ENCODE results near the gene GYS2.
"Not testable (repeated sequence)": the region's sequence is repeated elsewhere in the genome, so short reads cannot be mapped to it uniquely, and the experiment has no call there.

Gene GYS2

GRCh38 chr12:21604245-21605101 lies at the start of gene GYS2:
TSS of gene GYS2 (minus strand) at chr12:21604847. CDS start at chr12:21604592, 255 bp downstream.
- no peaks in the 10 kb centered on the region for H3K9me3 Mint-ChIP-seq
- H3K4me3 Mint-ChIP-seq: no peak within 1 kb of the TSS
- no peaks in the 10 kb centered on the region for H3K4me1 Mint-ChIP-seq (ENCODE audit: low read depth)
- no peaks in the 10 kb centered on the region for H3K36me3 Mint-ChIP-seq (ENCODE audit: low read depth)
- H3K27me3 Mint-ChIP-seq (ENCODE audit: low read depth): peaks cover 12% of the 10 kb centered on the region
- no peak within 1 kb of the TSS for H3K27ac Mint-ChIP-seq

- H3K27ac Mint-ChIP-seq: no peak overlapping the region
- peaks cover 66% of the 10 kb centered on the region for H3K4me1 Mint-ChIP-seq (ENCODE audit: low read depth)
- no peak overlapping the region for H3K4me3 Mint-ChIP-seq
- H3K27me3 Mint-ChIP-seq (ENCODE audit: low read depth): no peaks in the 10 kb centered on the region
- H3K36me3 Mint-ChIP-seq (ENCODE audit: low read depth): peaks cover 65% of the 10 kb centered on the region
- H3K9me3 Mint-ChIP-seq: no peaks in the 10 kb centered on the region
Observed at GRCh38 chr12:21651821-21652220, 47.2 kb upstream of the GYS2 start.

- peaks cover 64% of the 10 kb centered on the region for H3K4me1 Mint-ChIP-seq (ENCODE audit: low read depth)
- no peaks in the 10 kb centered on the region for H3K9me3 Mint-ChIP-seq
- peaks cover 63% of the 10 kb centered on the region for H3K36me3 Mint-ChIP-seq (ENCODE audit: low read depth)
- no peak overlapping the region for H3K4me3 Mint-ChIP-seq
- peak overlapping the region; percentile 16 for H3K27ac Mint-ChIP-seq
- no peaks in the 10 kb centered on the region for H3K27me3 Mint-ChIP-seq (ENCODE audit: low read depth)
Observed at GRCh38 chr12:21650997-21651396, 46.4 kb upstream of the GYS2 start.

GRCh38 chr12:21649034-21649433 lies 44.4 kb upstream of the GYS2 start:
- Mint-ChIP-seq H3K4me3 (no peak overlapping the region), H3K36me3 (ENCODE audit: low read depth) (peaks cover 72% of the 10 kb centered on the region), H3K9me3 (no peaks in the 10 kb centered on the region), H3K4me1 (ENCODE audit: low read depth) (peaks cover 60% of the 10 kb centered on the region), H3K27me3 (ENCODE audit: low read depth) (no peaks in the 10 kb centered on the region), H3K27ac (no peak overlapping the region)

GRCh38 chr12:21648378-21648777 lies 43.7 kb upstream of the GYS2 start:
- Mint-ChIP-seq H3K4me3 (no peak overlapping the region), H3K27me3 (ENCODE audit: low read depth) (no peaks in the 10 kb centered on the region), H3K27ac (no peak overlapping the region), H3K36me3 (ENCODE audit: low read depth) (peaks cover 71% of the 10 kb centered on the region), H3K9me3 (no peaks in the 10 kb centered on the region), H3K4me1 (ENCODE audit: low read depth) (peaks cover 61% of the 10 kb centered on the region)

- Mint-ChIP-seq H3K4me3 (no peak overlapping the region), H3K4me1 (ENCODE audit: low read depth) (peaks cover 56% of the 10 kb centered on the region), H3K27ac (no peak overlapping the region), H3K9me3 (no peaks in the 10 kb centered on the region), H3K27me3 (ENCODE audit: low read depth) (no peaks in the 10 kb centered on the region), H3K36me3 (ENCODE audit: low read depth) (peaks cover 65% of the 10 kb centered on the region)
Observed at GRCh38 chr12:21647179-21647578, 42.5 kb upstream of the GYS2 start.

GRCh38 chr12:21645041-21645500 lies 40.4 kb upstream of the GYS2 start:
- not testable (repeated sequence) for H3K27me3 Mint-ChIP-seq (ENCODE audit: low read depth); H3K4me3 Mint-ChIP-seq; H3K9me3 Mint-ChIP-seq
- Mint-ChIP-seq H3K4me1 (ENCODE audit: low read depth) (peaks cover 52% of the 10 kb centered on the region), H3K36me3 (ENCODE audit: low read depth) (peaks cover 59% of the 10 kb centered on the region), H3K27ac (peak overlapping the region; percentile 23)

- H3K4me3 Mint-ChIP-seq: no peak overlapping the region
- H3K9me3 Mint-ChIP-seq: no peaks in the 10 kb centered on the region
- no peaks in the 10 kb centered on the region for H3K27me3 Mint-ChIP-seq (ENCODE audit: low read depth)
- H3K36me3 Mint-ChIP-seq (ENCODE audit: low read depth): peaks cover 56% of the 10 kb centered on the region
- no peak overlapping the region for H3K27ac Mint-ChIP-seq
- peaks cover 51% of the 10 kb centered on the region for H3K4me1 Mint-ChIP-seq (ENCODE audit: low read depth)
Observed at GRCh38 chr12:21644516-21644915, 39.9 kb upstream of the GYS2 start.

GRCh38 chr12:21643758-21644157 lies 39.1 kb upstream of the GYS2 start:
- Mint-ChIP-seq H3K9me3 (no peaks in the 10 kb centered on the region), H3K27me3 (ENCODE audit: low read depth) (no peaks in the 10 kb centered on the region), H3K4me1 (ENCODE audit: low read depth) (peaks cover 44% of the 10 kb centered on the region), H3K36me3 (ENCODE audit: low read depth) (peaks cover 57% of the 10 kb centered on the region), H3K27ac (no peak overlapping the region), H3K4me3 (no peak overlapping the region)

- Mint-ChIP-seq H3K4me3 (no peak overlapping the region), H3K36me3 (ENCODE audit: low read depth) (peaks cover 57% of the 10 kb centered on the region), H3K4me1 (ENCODE audit: low read depth) (peaks cover 39% of the 10 kb centered on the region), H3K27me3 (ENCODE audit: low read depth) (no peaks in the 10 kb centered on the region), H3K9me3 (no peaks in the 10 kb centered on the region), H3K27ac (no peak overlapping the region)
Observed at GRCh38 chr12:21642707-21643389, 38.2 kb upstream of the GYS2 start.

- H3K4me3 Mint-ChIP-seq: no peak overlapping the region
- no peaks in the 10 kb centered on the region for H3K27me3 Mint-ChIP-seq (ENCODE audit: low read depth)
- peaks cover 13% of the 10 kb centered on the region for H3K4me1 Mint-ChIP-seq (ENCODE audit: low read depth)
- no peak overlapping the region for H3K27ac Mint-ChIP-seq
- no peaks in the 10 kb centered on the region for H3K9me3 Mint-ChIP-seq
- peaks cover 58% of the 10 kb centered on the region for H3K36me3 Mint-ChIP-seq (ENCODE audit: low read depth)
Observed at GRCh38 chr12:21638054-21638891, 33.6 kb upstream of the GYS2 start.

- Mint-ChIP-seq H3K27me3 (ENCODE audit: low read depth) (no peaks in the 10 kb centered on the region), H3K27ac (no peak overlapping the region), H3K4me1 (ENCODE audit: low read depth) (peaks cover 1% of the 10 kb centered on the region), H3K4me3 (no peak overlapping the region), H3K9me3 (no peaks in the 10 kb centered on the region), H3K36me3 (ENCODE audit: low read depth) (peaks cover 51% of the 10 kb centered on the region)
Observed at GRCh38 chr12:21634245-21634644, 29.6 kb upstream of the GYS2 start.

GRCh38 chr12:21631367-21631766 lies 26.7 kb upstream of the GYS2 start:
- Mint-ChIP-seq H3K4me1 (ENCODE audit: low read depth) (peaks cover 1% of the 10 kb centered on the region), H3K27ac (no peak overlapping the region), H3K27me3 (ENCODE audit: low read depth) (no peaks in the 10 kb centered on the region), H3K9me3 (no peaks in the 10 kb centered on the region), H3K4me3 (no peak overlapping the region), H3K36me3 (ENCODE audit: low read depth) (peaks cover 37% of the 10 kb centered on the region)

- peaks cover 1% of the 10 kb centered on the region for H3K4me1 Mint-ChIP-seq (ENCODE audit: low read depth)
- H3K36me3 Mint-ChIP-seq (ENCODE audit: low read depth): peaks cover 21% of the 10 kb centered on the region
- H3K9me3 Mint-ChIP-seq: no peaks in the 10 kb centered on the region
- H3K27me3 Mint-ChIP-seq (ENCODE audit: low read depth): no peaks in the 10 kb centered on the region
- no peak overlapping the region for H3K4me3 Mint-ChIP-seq
- H3K27ac Mint-ChIP-seq: no peak overlapping the region
Observed at GRCh38 chr12:21627924-21628323, 23.3 kb upstream of the GYS2 start.

Data from T-helper 1 cell treated with Interleukin-12 subunit alpha and Interleukin-12 subunit beta and Interleukin-4 antibody, amounts not matched to agents 30 μg/mL and 1 μg/mL, for 36 hours (primary cell).